Muscle layer of duodenum (tissue), 2 donors: ENCODE data around the gene AIP.

ENCODE experiments used
- H3K27ac ChIP-seq: one replicate; pipeline ENCODE4 v1.7.0; 2013; ENCODE audit warnings: mild to moderate bottlenecking, low read length
- H3K27me3 ChIP-seq: one replicate; pipeline ENCODE4 v1.7.0; 2013; ENCODE audit warnings: low read depth, mild to moderate bottlenecking, control low read depth, low read length
- H3K36me3 ChIP-seq, 2 donors: one replicate each; pipeline ENCODE4 v1.7.0; 2013; ENCODE audit warnings: low read length in 2 of 2, control low read depth in 1 of 2, mild to moderate bottlenecking in 1 of 2; ENCODE audit not compliant: insufficient read depth in 2 of 2, control insufficient read depth in 1 of 2
- H3K4me1 ChIP-seq, 2 donors: one replicate each; pipeline ENCODE4 v1.7.0; 2013; ENCODE audit warnings: low read length in 2 of 2, mild to moderate bottlenecking in 2 of 2, control low read depth in 1 of 2, moderate library complexity in 1 of 2; ENCODE audit not compliant: insufficient read depth in 2 of 2, control insufficient read depth in 1 of 2
- H3K4me3 ChIP-seq, 2 donors: one replicate each; pipeline ENCODE4 v1.7.0; 2013; ENCODE audit warnings: low read length in 2 of 2, low read depth in 1 of 2, mild to moderate bottlenecking in 1 of 2
- H3K9me3 ChIP-seq, 2 donors: one replicate each; pipeline ENCODE4 v1.7.0; 2013; ENCODE audit warnings: low read length in 2 of 2, control low read depth in 1 of 2, mild to moderate bottlenecking in 1 of 2; ENCODE audit not compliant: control insufficient read depth in 1 of 2
- donor health status: healthy.

Gene AIP

DNA sequence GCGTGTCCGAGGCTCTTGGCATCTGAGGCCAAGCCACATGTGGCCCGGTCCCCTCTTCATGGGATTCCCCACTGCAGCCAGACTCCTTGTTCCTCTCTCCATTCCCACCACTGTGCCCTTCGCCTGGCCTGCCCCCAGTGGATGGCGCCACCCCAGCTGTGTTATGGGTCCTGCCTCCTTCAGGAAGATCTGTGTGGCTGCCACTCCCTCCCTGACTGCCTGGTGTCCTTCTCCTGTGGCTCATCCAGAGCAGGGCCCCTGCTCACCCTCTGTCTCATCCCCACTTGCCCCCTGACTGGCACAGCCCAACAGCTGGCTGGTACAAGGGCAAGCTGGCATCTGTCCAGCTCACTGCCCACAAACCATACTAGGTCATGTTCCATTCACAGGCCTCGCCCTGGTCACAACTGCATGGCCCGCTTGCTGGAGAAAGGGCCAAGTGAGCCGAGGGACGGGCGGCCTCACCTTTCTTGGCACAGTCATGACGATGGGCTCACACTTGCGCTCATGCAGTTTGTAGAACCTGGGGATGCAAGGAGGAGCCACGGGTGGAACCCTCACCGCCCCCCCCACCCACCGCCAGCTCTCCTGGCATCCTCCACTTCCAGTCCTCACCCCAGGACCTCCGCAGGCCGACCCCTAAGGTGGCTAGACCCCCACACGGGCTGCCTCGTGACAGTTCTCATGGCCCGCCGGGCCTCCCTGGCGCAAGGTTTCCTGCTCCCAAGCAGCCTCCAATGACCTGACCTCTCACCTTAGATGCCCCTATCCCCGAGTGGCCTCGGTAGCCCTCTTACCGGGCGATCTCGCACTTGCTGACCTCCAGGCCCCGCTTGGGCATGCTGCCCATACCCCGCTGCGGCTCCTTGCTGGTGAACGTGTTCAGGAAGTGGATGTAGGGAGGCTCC lies 43.3 kb upstream of the AIP start:
- Histone ChIP-seq H3K36me3 (peaks cover 0 to 63% of the 10 kb centered on the region in 2 donors), H3K27me3 (no peaks in the 10 kb centered on the region), H3K9me3 (no peaks in the 10 kb centered on the region), H3K4me3 (no peak overlapping the region), H3K27ac (no peak overlapping the region), H3K4me1 (peaks cover 0 to 15% of the 10 kb centered on the region in 2 donors)

GRCh38 chr11:67440229-67441097 lies 42.4 kb upstream of the AIP start:
- no peak overlapping the region for H3K4me3 ChIP-seq
- no peaks in the 10 kb centered on the region for H3K9me3 ChIP-seq
- H3K4me1 ChIP-seq = peaks cover 0 to 15% of the 10 kb centered on the region in 2 donors
- peaks cover 0 to 54% of the 10 kb centered on the region in 2 donors for H3K36me3 ChIP-seq
- H3K27me3 ChIP-seq = no peaks in the 10 kb centered on the region
- no peak overlapping the region for H3K27ac ChIP-seq

- no peak overlapping the region for H3K4me3 ChIP-seq
- peaks cover 0 to 15% of the 10 kb centered on the region in 2 donors for H3K4me1 ChIP-seq
- peaks cover 0 to 48% of the 10 kb centered on the region in 2 donors for H3K36me3 ChIP-seq
- no peaks in the 10 kb centered on the region for H3K9me3 ChIP-seq
- no peak overlapping the region for H3K27ac ChIP-seq
- H3K27me3 ChIP-seq = no peaks in the 10 kb centered on the region
Observed at GRCh38 chr11:67441098-67441563, 41.7 kb upstream of the AIP start.

DNA sequence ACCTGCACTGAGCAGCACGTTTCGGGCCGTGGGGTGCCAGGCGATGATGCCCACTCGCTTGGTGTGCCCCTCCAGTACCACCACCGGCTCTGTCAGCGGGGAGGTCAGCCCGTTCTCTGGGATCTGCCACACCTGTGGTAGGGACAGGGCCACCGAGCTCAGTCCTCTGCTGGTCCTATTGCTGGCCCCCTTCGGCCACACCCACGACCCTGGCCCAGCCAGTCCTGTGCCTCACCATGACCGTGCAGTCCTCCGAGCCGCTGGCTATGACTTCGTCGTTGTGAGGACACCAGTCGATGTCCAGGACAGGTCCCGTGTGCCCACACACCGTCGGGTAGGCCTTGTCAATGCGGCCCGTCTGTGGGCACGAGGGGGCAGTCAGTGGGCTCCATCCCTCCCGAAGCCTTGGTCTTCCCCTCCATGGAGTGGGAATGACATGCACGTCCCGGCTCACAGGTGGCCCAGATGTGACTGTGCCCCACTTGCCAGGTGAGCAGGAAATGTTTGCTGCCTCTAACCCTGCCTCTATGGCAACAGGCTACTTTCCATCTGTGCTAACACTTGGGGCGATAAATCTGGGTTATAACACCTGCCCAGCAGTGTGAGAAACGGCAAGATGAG lies 41.0 kb upstream of the AIP start:
- Histone ChIP-seq H3K4me3 (peak overlapping the region; percentile 68 to 70), H3K27ac (no peak overlapping the region), H3K4me1 (peaks cover 0 to 15% of the 10 kb centered on the region in 2 donors), H3K9me3 (no peaks in the 10 kb centered on the region), H3K36me3 (peaks cover 0 to 48% of the 10 kb centered on the region in 2 donors), H3K27me3 (no peaks in the 10 kb centered on the region)

GRCh38 chr11:67442504-67443404 lies 40.1 kb upstream of the AIP start:
- H3K4me3 ChIP-seq = peak overlapping the region; percentile 68 to 70
- H3K9me3 ChIP-seq = no peaks in the 10 kb centered on the region
- H3K4me1 ChIP-seq = peaks cover 0 to 15% of the 10 kb centered on the region in 2 donors
- H3K27me3 ChIP-seq = no peaks in the 10 kb centered on the region
- peaks cover 0 to 42% of the 10 kb centered on the region in 2 donors for H3K36me3 ChIP-seq
- peak overlapping the region; percentile 69 for H3K27ac ChIP-seq

DNA sequence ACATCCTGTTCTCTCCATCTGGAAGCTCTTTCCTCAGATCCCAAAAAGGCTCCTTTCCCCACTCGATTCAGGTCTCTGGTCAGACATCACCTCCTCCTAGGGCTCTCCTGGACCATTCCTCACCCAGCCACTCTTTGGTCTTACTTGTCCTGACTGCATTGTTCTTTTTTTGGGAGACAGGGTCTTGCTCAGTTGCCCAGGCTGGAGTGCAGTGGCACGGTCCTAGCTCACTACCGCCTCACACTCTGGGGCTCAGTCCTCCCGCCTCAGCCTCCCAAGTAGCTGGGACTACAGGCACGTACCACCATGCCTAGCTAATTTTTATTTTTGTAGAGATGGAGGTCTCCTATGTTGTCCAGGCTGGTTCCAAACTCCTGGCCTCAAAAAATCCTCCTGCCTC lies 37.3 kb upstream of the AIP start:
- Histone ChIP-seq H3K4me3 (no peak overlapping the region), H3K27me3 (no peaks in the 10 kb centered on the region), H3K9me3 (no peaks in the 10 kb centered on the region), H3K36me3 (peaks cover 0 to 16% of the 10 kb centered on the region in 2 donors), H3K4me1 (peaks cover 0 to 11% of the 10 kb centered on the region in 2 donors), H3K27ac (no peak overlapping the region)

DNA sequence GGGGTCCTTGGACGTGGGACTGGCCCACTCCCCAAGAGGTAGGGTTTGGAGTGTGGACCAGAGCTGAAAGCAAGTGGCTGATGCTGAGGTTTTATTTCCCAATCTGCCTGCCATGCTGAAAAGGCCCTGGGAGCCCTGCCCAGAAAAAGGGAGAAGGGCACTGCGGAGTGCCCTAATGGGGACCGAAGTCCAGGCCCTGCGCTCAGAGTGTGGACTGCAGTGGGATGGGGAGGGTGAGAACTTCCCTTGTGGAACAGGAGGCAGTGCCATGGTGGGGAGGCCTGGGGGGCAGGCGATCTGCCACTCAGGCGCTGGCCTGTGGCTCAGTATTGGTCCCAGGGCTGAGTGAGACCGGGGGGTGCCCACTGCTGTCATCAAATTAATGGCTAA lies 34.6 kb upstream of the AIP start:
- no peak overlapping the region for H3K4me3 ChIP-seq
- H3K9me3 ChIP-seq = no peaks in the 10 kb centered on the region
- no peaks in the 10 kb centered on the region for H3K27me3 ChIP-seq
- no peaks in the 10 kb centered on the region for H3K4me1 ChIP-seq
- H3K36me3 ChIP-seq = no peaks in the 10 kb centered on the region
- H3K27ac ChIP-seq = no peak overlapping the region

DNA sequence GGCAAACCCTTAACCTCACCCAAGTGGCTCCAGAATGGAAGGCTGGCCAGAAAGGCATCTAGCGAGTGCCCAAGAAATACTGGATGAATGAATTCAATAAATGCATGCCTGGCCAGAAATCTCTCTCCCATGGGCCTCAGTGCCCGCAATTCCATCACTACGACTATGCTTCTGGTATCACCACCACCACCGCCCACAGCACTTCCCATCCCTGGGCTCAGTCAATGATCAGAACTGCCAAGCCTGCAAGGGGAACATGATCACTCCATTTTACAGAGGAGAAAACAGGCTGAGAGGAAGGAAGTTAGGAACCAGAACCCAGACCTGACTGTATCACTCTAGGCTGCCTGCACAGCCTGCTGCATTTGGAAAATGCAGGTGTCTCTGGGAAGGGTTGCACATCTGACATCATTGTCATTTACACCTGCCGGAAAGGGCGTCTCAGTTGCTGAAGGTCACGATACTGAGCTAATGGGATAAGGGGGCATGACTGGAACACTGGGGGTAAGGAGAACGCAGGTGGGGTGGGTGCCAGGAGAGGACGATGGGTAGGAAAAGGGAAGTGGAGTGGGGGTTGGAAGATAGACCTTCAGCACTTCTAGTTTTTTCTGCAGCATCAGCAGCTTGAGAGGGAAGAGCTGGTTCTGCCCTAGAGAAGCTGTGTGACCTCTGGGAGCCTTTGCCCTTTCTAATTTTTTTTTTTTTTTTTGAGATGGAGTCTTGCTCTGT lies 33.5 kb upstream of the AIP start:
- H3K27ac ChIP-seq = no peak overlapping the region
- no peaks in the 10 kb centered on the region for H3K36me3 ChIP-seq
- no peaks in the 10 kb centered on the region for H3K9me3 ChIP-seq
- H3K4me1 ChIP-seq = no peaks in the 10 kb centered on the region
- H3K27me3 ChIP-seq = no peaks in the 10 kb centered on the region
- H3K4me3 ChIP-seq = no peak overlapping the region

DNA sequence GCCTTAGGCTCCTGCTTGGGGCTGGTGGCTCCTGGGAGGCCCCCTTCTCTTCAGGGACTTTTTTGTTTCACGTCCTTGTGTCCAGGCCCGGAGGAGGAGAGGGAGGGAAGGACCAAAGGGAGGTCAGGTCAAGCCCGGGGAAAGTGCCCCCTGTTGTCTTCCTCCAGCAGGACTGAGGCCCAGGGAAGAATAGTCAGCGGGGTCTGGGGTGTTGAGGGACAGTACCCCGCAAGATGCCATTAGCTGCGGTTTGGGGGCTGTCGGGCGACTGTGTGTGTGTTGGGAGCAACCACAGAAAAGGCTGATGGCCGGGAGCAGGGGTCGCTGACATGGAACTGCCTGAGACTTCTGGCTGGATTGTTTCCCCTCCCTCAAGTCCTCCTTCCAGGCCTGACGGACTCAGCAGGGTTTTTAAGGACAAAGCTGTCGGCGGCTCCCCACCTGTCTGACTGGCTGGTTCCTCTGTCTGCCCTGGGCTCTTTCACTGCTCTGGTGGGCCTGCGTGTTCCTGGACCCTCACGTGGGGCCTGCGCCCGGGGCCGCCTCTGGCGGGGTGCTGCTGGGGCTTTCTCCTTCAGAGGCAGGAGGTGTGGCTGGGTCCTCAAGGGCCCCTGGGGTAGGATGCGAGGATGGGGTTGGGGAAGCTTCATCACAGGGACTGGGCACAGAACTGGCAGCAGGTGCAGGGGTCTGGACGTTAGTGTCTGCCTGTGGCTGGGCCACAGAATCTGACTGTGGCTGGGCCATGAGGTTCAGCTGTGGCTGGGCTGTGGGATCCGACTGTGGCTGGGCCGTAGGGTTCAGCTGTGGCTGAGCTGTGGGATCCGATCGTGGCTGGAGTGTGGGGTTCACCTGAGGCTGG lies 31.8 kb upstream of the AIP start:
- no peak overlapping the region for H3K4me3 ChIP-seq
- no peaks in the 10 kb centered on the region for H3K27me3 ChIP-seq
- no peaks in the 10 kb centered on the region for H3K4me1 ChIP-seq
- H3K36me3 ChIP-seq = no peaks in the 10 kb centered on the region
- H3K9me3 ChIP-seq = no peaks in the 10 kb centered on the region
- no peak overlapping the region for H3K27ac ChIP-seq
